Urothelium cell line (cell line): Measurements from ENCODE around the gene LTB.
"Not testable (repeated sequence)": the region's sequence is repeated elsewhere in the genome, so short reads cannot be mapped to it uniquely, and the experiment has no call there.

Source experiments
- DNase-seq: peaks from one replicate; pipeline ENCODE4 v3.0.0; 2011; ENCODE audit warnings: low spot score, mixed read lengths
- FAIRE-seq: peaks from 2 replicates; lab custom pipeline; 2011; peaks lifted over from hg19 to GRCh38; lab: Jason Lieb, UNC

LTB gene

DNA sequence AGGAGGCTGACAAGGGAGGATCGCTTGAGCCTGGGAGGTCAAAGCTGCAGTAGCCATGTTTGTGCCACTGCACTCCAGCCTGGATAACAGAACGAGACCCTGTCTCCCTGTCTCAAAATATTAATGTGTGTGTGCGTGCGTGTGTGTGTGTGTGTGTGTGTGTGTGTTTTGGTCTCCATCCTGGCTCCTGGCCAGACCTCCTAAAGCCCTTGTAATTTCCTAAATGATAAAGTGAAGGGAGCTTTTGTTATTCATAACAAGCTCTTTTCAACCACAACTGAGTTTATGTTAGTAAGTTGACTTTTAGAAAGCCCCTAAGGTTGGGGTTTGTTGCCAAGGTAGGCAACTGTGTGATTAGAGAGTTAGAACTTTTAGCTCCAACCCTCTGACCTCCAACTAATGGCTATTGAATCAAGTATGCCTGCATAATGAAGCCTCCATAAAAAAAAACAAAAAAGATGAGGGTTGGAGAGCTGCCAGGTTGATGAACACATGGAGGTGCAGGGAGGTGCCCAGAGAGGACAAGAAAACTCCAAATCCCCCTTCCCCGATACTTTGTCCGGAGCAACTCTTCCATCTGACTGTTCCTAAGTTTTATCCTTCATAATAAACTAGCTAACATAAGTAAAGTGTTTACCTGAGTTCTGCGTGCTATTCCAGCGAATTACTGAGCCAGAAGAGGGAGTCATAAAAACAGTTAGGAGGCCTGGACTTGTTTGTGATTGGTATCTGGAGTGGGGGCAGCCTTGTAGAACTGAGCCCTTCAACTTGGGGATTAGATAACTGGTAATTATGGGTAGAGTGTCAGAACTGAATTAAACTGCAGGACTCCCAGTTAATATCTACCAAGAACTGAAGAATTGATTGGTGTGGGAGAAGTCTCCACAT lies 27.5 kb upstream of the LTB start:
- no peak for FAIRE-seq
- DNase-seq: no peak

DNA sequence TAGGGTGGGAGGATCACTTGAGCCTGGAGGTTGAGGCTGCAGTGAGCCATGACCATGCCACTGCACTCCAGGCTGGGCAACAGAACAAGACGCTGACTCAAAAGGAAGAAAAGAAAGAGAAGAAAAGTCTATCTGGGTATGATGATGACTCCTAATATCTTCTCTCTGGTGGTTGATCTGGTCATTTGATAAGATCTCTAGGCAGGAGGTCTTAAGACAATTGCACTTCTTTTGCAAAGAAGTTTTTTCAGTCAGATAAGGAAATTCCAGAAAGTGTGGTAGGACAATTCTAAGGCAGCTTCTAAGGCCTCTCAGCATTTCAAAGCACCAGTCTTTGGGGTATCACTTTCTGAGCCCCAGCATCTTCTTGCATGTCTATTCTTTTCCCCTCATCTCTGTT lies 25.1 kb upstream of the LTB start:
- FAIRE-seq (no peak), DNase-seq (no peak)

DNA sequence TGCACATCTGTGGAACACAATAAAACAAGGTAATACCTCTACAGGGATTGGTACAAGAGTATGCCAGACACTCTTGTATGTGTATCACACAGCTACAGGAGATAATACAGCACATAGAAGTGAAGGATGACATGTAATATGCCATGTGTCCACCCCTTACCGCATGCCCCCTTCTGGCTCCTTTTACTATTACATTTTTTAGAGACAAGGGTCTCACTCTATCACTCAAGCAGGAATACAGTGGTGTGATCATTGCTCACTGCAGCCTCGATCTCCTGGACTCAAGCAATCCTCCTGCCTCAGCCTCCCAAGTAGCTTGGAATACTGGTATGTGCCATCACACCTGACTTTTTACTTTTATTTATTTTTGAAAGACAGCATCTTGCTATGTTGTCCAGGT lies 14.8 kb upstream of the LTB start:
- no peak for DNase-seq
- no peak for FAIRE-seq

DNA sequence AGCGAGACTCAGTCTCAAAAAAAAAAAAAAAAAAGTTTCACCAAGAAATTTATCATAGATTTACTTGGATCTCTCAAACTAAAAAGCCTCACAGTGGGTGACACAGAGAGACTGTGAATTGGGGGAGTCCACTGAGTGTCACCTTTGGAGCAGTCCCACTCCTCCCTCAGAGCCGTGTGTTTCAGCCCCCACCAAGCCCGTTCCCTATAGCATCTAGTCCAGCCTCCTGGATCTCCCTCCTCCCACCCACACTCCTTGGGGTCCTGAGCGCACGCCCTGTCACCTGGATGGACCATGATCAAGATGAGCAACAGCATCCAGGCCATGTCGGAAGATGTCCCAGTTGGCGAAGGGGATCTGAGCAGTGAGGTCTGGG lies 10.2 kb upstream of the LTB start:
- DNase-seq: no peak
- no peak for FAIRE-seq

DNA sequence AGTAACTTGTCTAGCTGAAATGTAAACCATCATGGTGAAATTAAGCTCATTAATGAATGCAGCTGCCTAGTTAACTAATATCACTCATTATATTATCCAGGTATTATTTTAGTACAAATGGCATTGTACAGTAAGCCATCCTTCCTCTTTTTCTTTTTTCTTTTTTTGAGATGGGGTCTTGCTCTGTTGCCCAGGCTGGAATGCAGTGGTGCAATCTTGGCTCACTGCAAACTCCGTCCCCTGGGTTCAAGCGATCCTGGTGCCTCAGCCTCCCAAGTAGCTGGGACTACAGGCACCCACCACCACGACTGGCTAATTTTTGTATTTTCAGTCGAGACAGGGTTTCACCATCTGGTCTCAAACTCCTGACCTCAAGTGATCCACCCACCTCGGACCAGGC lies 8.5 kb upstream of the LTB start:
- not testable (repeated sequence) for DNase-seq, FAIRE-seq

DNA sequence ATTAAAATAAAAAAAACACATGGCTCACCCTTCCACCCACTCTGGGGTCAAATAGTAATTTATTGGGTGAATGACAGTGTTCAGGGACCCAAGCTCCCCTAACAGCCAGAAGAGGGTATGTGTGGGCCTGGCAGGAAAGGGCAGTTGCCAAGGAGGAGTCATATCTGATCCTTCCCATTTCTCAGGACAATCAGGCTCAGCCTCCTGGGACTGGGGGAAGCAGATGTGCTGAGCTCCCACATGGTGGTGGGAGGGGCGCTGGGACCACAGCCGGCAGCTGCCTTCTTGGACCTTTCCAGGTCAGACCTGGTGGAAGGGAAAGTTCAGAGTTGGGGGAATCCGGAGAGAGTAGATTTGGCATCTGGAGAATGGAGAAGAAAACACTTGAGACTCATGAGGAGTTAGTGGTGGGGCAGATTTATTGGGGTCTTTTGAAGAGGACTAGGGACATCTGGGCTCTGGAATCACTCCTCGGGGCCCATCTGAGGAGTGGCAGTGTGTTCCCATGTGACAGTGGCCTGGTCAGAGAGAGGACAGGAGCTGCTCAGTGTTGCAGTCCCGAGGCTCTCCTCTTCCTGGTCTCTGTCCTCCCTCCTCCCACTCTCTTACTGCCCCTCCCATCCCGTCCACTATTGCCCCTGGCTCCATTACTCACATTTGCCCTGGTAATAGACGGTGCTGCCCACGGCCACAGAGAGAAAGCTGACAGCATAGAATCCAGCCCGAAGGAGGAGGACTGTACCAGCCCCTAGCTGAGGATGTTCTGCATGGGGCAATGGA lies 6.8 kb upstream of the LTB start:
- DNase-seq (no peak), FAIRE-seq (no peak)

DNA sequence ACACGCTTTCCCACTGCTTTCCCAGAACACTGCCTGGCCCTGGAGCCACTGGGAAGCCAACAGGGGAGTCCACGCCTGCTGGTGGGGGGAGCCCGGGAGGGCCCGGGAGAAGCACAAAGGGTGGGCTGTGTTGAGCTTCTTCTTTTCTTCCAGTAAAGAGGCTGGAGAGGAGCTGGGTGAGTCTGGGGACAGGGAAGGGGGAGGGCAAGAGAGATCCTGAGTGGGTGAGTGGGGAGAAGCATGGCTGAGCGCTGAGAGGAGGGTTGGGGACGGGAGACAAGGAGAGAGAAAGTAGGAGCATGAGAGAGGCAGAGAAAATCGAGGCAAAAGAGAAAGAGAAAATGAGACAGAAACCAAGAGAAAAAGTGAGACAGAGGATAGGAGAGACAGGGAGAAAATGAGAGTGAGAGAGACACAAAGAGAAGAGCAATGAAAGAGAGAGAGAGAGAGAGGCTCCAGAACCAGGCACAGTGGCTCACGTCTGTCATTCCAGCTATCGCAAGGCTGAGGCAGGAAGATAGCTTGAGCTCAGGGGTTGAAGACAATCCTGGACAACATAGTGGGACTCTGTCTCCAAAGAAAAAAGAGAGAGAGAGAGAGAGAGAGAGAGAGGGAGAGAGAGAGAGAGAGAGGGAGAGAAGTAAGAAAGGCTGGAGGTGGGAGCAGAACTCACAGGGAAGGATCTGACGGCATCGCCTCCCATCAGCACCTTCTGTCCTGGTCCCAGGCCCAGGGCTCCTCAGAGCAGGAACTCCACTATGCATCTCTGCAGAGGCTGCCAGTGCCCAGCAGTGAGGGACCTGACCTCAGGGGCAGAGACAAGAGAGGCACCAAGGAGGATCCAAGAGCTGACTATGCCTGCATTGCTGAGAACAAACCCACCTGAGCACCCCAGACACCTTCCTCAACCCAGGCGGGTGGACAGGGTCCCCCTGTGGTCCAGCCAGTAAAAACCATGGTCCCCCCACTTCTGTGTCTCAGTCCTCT lies 5.9 kb upstream of the LTB start:
- DNase-seq (no peak), FAIRE-seq (no peak)

DNA sequence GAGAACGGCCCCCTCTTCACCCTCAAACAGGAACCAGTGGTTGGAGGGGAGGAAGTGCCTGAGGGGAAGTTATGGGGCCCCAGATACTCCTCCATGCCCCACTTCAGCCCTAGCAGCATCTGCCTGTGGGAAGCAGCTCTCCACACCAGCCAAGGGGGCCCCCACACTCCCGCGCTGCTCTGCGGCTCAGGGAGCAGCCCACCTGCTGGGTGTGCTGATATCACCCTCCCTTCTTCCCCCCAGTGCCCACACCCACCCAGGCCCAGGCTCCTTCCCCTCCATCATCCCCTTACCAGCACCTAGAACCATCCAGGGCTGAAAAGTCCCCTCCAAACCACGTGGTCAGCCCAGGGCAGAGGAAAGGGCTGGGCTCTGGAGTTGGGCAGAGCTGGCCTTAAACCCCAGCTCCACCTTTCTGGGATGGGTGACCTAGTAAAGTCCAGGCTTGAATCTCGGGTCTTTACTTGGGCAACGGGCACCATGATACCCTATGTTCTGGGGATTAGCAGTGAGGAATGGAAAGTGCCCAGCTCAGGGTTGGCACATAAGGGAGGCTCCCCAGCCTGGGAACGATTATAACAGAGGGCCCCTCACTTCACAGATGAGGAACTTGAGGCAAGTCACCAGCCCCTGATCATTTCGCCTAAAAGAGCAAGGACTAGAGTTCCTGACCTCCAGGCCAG lies 4.5 kb upstream of the LTB start:
- FAIRE-seq: no peak
- DNase-seq: no peak

DNA sequence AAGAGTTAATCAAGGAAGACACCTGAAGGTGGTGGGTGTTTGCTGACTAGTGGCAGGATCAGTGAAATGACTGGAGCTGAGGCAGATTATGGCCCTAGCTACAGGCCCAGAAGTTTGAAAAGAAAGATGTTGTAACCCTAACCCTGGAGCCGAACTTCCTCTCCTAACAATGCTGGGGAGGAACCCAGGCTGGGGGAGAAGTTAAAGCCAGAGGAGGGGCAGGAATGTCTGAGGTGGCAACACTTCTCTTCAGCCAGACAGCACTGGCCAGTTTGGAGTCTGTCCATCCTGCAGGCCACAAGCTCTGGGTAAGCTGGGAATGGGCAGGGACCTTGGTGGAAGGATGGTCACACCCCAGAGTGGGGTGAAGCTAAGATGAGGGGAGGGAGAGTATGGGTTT lies 3.8 kb upstream of the LTB start, which contains the start of gene LST1:
Gene LST1, plus strand, starts transcription at position 270 of the 400 bp plus-strand sequence. CDS start 1,023 bp downstream, outside the sequence.
- DNase-seq (no peak), FAIRE-seq (no peak)

DNA sequence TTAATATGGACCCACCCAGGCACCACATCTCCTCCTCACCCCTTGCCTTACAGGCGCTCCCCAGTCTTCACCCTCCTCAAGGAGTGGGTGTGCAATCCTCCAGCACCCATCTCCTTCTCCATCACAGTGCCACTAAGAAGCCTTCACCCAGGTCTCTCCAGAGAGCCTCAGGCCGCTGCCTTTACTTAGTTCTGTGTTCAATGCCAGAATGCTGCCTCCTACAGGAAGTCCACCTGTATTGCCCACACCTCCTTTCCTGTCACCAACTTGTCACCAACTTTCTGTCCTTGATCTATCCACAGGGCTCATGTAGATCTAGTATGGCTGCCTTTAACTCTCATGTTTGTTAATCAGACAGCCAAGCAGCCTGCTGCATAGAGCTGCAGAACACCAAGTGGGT lies 3.3 kb upstream of the LTB start:
- FAIRE-seq (no peak), DNase-seq (no peak)

DNA sequence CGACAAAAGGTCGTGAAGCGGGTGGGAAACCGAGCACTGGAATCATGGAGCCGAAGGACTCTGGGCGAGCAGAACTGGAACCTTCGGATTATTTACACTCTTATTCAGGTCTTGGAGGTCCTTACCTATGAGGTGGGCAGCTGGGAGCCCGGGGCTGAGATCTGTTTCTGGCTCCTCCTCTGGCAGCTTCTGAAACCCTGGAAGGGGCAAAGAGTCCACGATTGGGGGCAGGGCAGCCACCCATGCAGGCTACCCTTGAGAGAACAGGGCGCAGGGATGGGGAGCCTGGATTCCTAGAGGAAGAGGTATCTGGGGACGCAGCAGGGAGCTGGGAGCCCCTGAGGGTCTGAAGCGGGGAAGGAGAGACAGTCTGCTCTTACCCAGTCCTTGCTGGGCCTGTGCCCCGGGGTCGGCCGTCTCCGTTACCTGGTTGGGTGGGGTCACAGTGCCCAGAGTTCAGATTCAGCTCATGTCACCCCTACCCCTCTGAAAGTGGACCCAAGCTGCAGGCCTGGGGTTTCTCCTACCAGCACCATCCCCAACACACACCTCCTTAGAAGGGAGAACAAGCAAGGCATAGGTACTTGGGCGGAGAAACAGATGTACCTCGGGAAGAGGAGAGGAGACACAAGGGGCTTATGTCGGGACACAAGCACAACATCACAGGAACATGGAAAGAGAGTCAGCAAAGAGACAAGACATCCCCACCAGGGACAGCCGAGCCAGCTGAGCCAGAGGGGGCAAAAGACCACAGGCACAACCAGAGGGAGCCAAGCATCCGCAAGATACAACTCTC lies 592 bp downstream of the LTB start:
- DNase-seq: no peak
- no peak for FAIRE-seq

DNA sequence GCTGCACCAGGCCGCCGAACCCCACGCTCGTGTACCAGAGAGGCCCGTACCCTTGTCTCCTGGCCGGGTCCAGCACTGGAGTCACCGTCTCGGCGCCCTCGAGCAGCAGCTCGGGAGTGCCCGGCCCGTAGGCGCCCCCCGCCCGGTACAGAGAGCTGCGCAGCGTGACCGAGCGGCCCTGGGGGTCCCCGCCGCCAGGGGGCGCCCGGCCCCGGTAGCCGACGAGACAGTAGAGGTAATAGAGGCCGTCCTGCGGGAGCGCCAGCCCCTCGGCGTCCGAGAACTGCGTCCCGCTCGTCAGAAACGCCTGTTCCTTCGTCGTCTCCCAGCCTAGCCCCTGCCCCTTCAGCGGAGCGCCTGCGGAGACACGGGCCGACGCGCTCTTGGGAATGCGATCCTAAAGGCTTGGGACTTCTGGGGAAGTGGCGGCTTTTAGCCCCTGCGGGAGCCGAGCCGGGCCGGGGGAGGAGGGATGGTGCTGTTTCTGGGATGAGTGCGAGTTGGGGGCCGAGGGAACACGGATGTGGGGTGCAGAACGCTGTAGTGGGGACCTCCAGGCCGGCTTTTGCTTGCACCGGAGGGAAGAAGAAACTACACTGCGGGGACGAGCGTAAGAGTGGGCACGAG lies 1.3 kb downstream of the LTB start:
- peak; percentile 92 for DNase-seq
- no peak for FAIRE-seq

DNA sequence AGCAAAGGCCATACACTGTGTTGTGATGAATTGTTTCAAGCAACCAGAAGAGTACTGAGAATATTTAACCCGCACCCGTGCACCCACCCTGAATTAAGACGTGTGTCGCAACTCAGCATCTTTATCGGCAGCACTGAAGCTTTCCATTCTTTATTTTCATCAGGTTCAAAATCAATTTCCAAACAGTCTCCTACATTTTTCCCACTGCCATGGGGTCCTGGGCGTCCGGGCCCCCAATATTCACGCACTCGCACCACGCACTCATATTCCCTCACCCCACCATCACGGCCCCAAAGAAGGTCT lies 1.8 kb downstream of the LTB start:
- DNase-seq: no peak
- no peak for FAIRE-seq

DNA sequence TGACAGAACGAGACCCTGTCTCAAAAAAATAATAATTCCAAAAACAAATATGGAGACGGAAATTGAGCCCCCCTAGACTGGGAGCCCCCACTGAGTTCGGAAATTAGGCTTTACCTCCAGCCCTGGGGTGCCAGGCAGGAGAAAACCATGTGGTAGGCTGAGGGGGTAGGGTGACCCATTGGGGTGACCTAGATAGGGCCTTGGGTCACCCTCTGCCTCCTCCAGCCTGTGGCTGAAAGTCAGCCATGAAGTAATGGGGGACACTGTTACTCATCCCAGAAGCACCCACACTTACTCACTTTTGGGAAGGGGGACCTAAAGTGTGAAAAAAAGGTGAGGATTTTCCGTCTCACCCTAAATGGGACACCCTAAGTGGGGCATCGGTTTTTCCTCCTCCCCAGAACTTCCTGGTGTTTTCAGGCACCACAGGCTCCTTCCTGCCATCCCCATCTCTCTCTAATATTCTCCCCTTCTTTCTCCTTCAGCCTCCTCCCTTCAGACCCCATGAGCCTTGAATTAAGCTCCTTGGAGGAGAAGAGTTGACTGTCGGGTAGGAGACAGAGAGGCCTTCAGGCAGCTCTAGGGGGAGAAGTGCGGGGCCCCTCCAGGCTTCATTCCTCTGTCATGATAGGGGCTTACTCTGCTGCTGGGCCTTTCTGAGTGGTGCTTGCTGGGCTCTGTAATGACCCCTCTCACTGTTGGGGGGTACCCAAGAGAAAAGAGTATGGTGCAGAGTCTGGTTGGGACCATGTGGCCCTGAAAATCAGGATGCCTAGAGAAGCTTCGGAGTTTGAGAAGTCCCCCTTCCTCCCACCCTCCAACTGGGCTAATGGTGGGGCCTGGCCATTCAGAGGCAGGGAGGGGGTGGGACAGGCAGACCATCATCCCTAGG lies 2.4 kb downstream of the LTB start:
- FAIRE-seq (no peak), DNase-seq (no peak)

DNA sequence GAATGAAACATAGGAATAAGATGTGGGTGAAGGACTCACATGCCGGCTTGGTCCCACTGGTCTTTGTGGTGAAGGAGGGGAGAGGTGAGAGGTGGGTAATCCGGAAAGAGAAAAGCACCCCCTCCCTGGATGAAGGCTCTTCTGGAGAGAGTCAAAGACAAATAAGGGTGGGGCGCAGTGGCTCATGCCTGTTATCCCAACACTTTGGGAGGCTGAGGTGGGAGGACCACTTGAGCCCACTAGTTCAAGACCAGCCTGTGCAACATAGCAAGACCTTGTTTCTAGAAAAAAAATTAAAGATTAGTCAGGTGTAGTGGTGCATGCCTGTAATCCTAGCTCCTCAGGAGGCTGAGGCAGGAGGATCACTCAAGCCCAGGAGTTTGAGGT lies 3.1 kb downstream of the LTB start:
- DNase-seq (no peak), FAIRE-seq (no peak)

DNA sequence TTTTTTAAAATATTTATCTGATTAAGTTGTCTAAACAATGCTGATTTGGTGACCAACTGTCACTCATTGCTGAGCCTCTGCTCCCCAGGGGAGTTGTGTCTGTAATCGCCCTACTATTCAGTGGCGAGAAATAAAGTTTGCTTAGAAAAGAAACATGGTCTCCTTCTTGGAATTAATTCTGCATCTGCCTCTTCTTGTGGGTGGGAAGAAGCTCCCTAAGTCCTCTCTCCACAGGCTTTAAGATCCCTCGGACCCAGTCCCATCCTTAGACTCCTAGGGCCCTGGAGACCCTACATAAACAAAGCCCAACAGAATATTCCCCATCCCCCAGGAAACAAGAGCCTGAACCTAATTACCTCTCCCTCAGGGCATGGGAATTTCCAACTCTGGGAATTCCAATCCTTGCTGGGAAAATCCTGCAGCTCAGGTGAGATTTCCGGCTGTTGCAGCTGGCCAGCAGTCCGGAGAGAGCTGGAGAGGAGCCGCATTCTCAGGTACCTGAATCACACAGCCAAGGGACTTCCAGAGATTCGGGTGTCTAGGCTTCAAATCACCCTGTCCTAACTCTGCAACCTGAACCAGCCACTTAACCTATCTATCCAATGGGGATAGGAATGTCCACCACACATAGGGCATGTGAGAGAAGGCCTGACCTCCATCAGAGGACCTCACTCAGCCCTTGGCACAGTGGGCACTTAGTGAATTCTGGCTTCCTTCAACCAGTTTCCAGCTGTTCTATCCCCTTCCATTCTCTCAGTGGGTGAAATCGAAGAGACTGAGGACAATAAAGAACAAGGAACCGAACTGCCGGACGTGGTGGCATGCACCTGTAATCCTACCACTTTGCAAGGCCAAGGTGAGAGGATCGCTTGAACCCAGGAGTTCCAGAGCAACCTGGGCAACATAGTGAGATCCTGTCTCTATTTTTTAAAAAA lies 3.8 kb downstream of the LTB start:
- FAIRE-seq (no peak), DNase-seq (no peak)

DNA sequence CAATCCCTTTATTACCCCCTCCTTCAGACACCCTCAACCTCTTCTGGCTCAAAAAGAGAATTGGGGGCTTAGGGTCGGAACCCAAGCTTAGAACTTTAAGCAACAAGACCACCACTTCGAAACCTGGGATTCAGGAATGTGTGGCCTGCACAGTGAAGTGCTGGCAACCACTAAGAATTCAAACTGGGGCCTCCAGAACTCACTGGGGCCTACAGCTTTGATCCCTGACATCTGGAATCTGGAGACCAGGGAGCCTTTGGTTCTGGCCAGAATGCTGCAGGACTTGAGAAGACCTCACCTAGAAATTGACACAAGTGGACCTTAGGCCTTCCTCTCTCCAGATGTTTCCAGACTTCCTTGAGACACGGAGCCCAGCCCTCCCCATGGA lies 4.7 kb downstream of the LTB start:
- DNase-seq (no peak), FAIRE-seq (no peak)
